NCI-H187 (cell line): Measurements from ENCODE around the gene AHI1.
A peak's percentile ranks its signal among the peaks of the same experiment; 100 is the strongest.

Experiments
- DNase-seq, 2 experiments: peaks; one replicate each; lab custom pipeline; 2025; lab: John Stamatoyannopoulos, UW

The AHI1 gene

GRCh38 chr6:135295085-135295484, 202.5 kb downstream of the AHI1 start:
- no peak for DNase-seq

DNA sequence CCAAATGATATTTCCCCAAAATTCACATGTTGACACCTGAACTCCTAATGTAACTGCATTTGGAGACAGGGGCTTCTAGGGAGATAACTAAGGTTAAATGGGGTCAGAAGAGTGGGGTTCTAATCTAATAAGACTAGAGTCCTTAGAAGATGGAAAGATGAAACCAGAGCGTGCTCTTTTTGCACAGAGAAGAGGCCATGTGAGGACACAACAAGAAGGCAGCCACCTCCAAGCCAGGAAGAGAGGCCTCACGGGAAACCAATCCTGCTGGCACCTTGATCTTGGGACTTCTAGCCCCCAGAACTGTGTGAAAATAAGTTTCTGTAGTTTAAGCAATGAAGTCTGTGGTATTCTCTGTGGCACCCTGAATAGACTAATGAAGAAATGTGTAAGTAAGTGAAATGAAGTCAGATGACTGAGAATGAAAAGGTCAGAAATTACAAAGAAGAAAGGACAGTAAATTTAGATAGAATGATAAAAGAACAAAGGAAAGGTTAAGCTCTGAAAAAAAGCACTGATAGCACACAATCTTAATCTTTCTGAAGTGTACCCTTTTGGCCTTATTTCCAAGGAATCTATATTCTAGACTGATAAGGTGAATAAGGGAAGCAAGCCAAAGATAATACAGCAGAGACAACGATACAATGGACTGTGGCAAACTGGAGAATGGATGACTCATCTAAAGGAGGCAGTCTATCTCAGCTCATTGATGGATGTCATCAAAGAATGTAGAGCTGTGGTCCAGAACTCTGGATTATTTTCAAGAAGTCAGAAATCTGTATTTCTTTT, 206.1 kb downstream of the AHI1 start:
- no peak for DNase-seq

GRCh38 chr6:135289816-135290215, 207.7 kb downstream of the AHI1 start:
- DNase-seq = peak; percentile 35 to 73

- no peak for DNase-seq
Observed at GRCh38 chr6:135286962-135287538, 210.5 kb downstream of the AHI1 start.

DNA sequence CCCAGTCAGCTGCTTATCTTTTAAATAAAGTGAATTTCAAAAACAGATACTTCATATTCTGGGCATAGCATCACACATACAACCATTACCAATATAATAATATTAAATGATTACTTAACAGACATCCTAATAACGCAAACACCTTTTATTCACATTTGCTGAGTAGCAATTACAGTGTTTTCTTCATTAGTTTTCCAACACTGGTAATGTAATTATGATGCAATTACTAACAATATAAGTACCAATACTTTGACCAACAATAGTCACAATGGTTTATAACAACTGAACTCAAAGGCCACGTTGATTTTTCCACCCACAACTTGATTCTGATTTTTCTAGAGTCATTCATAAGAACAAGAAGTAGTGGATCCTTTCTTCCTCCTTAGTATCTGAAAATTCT, 212.4 kb downstream of the AHI1 start:
- DNase-seq = no peak

GRCh38 chr6:135283926-135284325, 213.6 kb downstream of the AHI1 start:
- DNase-seq = no peak

DNA sequence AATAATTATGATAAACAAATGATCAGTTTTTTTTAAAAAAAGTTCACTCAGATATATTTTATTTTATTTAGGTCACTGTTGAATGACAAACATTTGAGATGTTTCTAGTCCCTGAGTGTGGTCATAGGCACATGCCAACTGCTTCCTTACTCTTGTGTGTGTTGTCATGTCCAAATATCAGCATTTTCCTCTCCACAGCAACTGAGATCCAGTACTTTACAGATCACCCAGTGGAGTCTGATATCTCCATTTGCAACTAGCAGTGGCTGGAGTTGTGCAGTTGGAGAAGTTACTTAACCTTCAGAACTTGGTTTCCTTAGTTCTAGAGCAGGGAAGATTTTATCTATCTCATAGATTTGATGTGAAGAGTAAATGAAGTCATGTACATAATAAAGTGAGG, 215.1 kb downstream of the AHI1 start:
- no peak for DNase-seq

DNA sequence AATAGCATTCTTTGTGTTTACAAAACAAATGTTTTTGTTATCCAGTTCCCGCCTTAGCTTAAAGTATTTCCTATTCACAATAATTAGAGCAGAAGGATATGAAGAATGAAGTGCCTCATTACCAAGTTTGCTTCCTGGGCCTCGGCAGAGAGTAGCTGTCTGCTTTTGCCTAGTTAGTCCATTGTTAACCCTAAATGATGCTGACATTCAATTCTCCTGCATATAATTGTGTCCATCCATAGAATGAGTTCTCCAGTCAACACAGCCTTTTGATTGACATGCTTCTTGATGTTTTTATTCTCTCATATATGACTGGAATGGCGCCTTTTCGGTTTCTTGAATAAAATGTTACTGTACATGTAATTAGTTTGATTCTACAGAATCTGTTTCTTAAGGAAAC, 215.6 kb downstream of the AHI1 start:
- DNase-seq = no peak

- DNase-seq = no peak
Observed at GRCh38 chr6:135281227-135281626, 216.3 kb downstream of the AHI1 start.

GRCh38 chr6:135280375-135281136, 217.0 kb downstream of the AHI1 start:
- no peak for DNase-seq

- no peak for DNase-seq
Observed at GRCh38 chr6:135277422-135277821, 220.1 kb downstream of the AHI1 start.

GRCh38 chr6:135274561-135275293, 222.8 kb downstream of the AHI1 start:
- DNase-seq = no peak

- no peak for DNase-seq
Observed at GRCh38 chr6:135271626-135272025, 225.9 kb downstream of the AHI1 start.

- DNase-seq = peak; percentile 16 to 62
Observed at GRCh38 chr6:135270676-135271536, 226.6 kb downstream of the AHI1 start.

DNA sequence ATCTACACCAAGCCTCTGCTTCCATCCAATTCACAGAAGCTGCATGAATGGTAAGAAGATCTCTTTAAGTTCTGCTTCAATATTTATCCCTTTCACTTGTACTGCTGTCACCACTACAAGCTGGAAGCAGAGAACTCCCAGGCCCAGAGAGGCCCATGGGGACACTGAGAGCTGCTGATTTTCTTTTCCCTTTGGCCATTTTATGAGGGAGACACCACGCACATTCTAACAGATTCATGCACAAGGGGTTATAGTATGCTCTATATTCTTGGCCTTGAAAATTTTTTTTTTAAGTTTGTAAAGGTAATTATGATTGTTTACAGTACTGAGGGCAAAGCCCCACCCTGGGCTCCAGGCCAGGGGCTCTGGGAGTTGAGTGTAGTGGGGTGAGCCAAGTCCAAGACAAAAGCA, 228.1 kb downstream of the AHI1 start:
- DNase-seq = no peak

GRCh38 chr6:135268740-135269139, 228.8 kb downstream of the AHI1 start:
- DNase-seq = no peak

DNA sequence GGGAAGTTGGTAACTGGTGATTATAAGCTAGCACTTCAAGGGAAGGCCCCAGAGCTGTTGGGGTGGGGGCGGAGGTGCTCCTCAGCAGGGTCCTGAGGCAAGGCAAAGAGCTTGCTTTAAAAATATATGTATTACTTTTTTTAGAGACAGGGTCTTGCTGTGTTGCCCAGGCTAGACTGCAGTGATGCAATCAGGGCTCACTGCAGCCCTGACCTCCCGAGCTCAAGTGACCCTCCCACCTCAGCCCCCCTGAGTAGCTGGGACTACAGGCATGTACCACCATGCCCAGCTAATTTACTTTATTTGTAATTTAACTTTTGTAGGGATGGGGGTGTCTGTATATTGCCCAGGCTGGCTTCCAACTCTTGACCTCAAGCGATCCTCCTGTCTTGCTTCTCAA, 229.3 kb downstream of the AHI1 start:
- no peak for DNase-seq

GRCh38 chr6:135267085-135267484, 230.5 kb downstream of the AHI1 start:
- DNase-seq = peak in 1 of 2 experiments; percentile 49

DNA sequence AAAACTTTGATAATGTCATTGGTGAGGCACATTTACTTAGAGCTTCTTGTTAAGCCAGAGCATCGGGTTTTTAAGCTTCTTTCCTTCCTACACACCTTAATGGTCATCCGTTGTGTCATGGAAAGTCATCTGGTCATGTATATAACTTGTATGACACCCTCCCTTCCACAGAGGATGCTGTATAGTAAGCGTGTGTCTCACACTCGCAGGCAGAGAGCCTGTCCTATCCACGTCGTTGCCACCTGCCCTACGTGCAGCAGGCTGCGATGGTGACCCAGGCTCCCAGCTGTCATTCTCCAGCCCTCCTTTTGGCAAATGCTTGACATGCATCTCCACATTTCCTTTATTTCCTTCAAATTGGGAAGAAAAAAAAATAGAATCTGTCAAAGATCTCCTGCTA, 230.9 kb downstream of the AHI1 start:
- peak in 1 of 2 experiments; percentile 49 for DNase-seq

DNA sequence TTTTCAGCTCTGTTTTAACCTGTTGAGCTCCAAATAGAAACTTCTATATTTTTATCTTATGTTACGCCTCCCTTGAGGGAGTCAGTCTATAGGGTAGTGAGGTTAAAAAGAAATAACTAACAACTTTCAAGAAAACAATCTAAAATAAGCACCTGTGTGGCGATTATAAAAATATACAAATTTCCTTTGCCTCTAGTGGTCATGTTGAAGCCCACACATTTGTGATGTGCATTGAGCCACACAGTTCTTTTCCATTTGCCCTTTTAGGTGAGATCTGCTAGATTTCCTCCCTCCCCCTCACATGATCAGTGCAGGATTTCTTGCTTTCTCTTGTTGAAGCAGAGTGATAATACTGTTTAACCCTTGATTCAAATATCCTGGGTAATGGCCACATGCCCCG, 232.3 kb downstream of the AHI1 start:
- DNase-seq = no peak
